Measurements from ENCODE around the gene RPL10A. TPM values are rescaled to one million over a fixed set of nuclear protein-coding genes. Genes with fewer than 3 reads are reported as not detected.

Gene RPL10A
- total and polyA plus RNA-seq, 2 of the 8 experiments (the other 6 are each of a cell fraction or from before 2014, with no cell fraction given), result 1,893 to 2,948 TPM

DNA sequence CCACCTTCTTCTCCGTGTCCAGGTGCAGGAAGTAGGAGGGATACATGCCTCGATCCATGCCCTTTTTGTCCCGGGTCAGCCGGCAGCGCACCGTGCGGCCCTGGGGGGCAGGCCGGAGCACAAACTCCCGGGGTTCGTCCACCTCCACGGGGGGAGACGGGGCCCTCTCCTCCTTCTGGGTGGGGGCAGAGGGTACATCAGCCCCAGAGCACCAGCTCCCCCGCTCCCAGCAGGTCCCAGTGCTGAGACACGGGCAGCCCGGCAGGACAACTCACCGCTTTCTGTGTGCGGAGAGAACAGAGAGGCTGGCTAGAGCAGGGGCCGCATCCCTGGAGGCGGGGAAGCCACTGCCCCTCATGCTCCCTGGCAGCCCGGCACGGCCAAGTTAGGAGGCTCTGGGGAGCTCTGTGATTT is 37.8 kb downstream of the RPL10A start:
- no peak overlapping the region for H3K4ac ChIP-seq (replicated peaks; ENCODE audit: insufficient read length, low read depth, low read length)
- H4K8ac ChIP-seq (ENCODE audit: extremely low read depth, insufficient read depth, low read length), result no peak overlapping the region; the same call in 1 of the 2 replicates
- FAIRE-seq (no peak), DNase-seq (ENCODE audit: low read depth in 1 of 2, low spot score in 2 of 2) (no peak)
- WGBS, 2 experiments (ENCODE audit: extremely low coverage in 1 of 2, insufficient coverage in 1 of 2, insufficient read length in 1 of 2, insufficient replicate concordance in 2 of 2, low coverage in 1 of 2, low lambda C conversion rate in 2 of 2, missing lambda C conversion rate in 1 of 2), result 56% methylated on average over 16 of the region's 21 CpGs; no CpG with 5 or more reads in 1 of the 2 experiments
- no peaks in the 10 kb centered on the region for H3K36me3 ChIP-seq (ENCODE audit: control insufficient read depth in 2 of 4, insufficient read depth in 4 of 4, low read length in 3 of 4)
- peaks cover 0 to 10% (median 4%) of the 10 kb centered on the region in 4 experiments; a peak in 5 of 7 replicates for H3K27me3 ChIP-seq (replicated peaks in 1 of 4; ENCODE audit: control insufficient read depth in 3 of 4, extremely low read depth in 1 of 4, insufficient read depth in 3 of 4, low read length in 3 of 4)
- H3K9me3 ChIP-seq (ENCODE audit: insufficient read depth in 2 of 2, low read depth in 1 of 2, low read length in 1 of 2), result no peaks in the 10 kb centered on the region
- H3K18ac ChIP-seq (ENCODE audit: extremely low read depth, low read length), result peak overlapping the region; percentile 26
- H4K5ac ChIP-seq (ENCODE audit: insufficient read length, low read depth, low read length), result no peak overlapping the region
- no peak overlapping the region for H2AK5ac ChIP-seq (ENCODE audit: low read depth, low read length)
- no peaks in the 10 kb centered on the region for H3K79me2 ChIP-seq (ENCODE audit: control insufficient read depth in 1 of 2, insufficient read depth in 2 of 2, low read length in 2 of 2)
- H2BK120ac ChIP-seq (replicated peaks; ENCODE audit: low read depth, low read length), result no peak overlapping the region
- H2BK12ac ChIP-seq (ENCODE audit: low read depth, low read length), result 0 out of 2 replicates have a peak overlapping the region, but pooled peaks have one; percentile 60
- no peak overlapping the region for H3K27ac ChIP-seq (ENCODE audit: low read depth, low read length)
- peak overlapping the region; percentile 12; the same call in 1 of the 2 replicates for H2BK15ac ChIP-seq (ENCODE audit: low read length)
- peaks cover 4 to 23% (median 12%) of the 10 kb centered on the region in 4 experiments for H3K4me1 ChIP-seq (replicated peaks in 1 of 4; ENCODE audit: control insufficient read depth in 3 of 4, insufficient read depth in 4 of 4, low read length in 3 of 4)
- H4K91ac ChIP-seq (replicated peaks; ENCODE audit: insufficient read length, low read length), result no peak overlapping the region
- POLR2A ChIA-PET (ENCODE audit: partially characterized antibody), result interaction anchor here (0.8 to 37.6 kb wide), 3 partner anchors 9 to 47 kb away, joined by 3 to 1319 read pairs (median 54); partner anchors contain the start of genes RPL10A and TEAD3
- no peaks in the 10 kb centered on the region for H4K20me1 ChIP-seq (replicated peaks in 1 of 2; ENCODE audit: control insufficient read depth in 1 of 2, insufficient read depth in 2 of 2, low read length in 2 of 2)
- H3K23ac ChIP-seq (ENCODE audit: insufficient read length), result no peak overlapping the region
- H3K4me3 ChIP-seq (ENCODE audit: extremely low read depth in 1 of 4, insufficient read depth in 2 of 4, low read depth in 3 of 4, low read length in 4 of 4), result peak overlapping the region in 1 of 4 experiments; percentile 32; a peak in 1 of 8 replicates
- no peak overlapping the region for H2BK20ac ChIP-seq (ENCODE audit: low read length)
- peak overlapping the region in 1 of 2 experiments; percentile 52; a peak in 3 of 4 replicates for H3K4me2 ChIP-seq (ENCODE audit: insufficient read depth in 1 of 2, low read depth in 2 of 2, low read length in 2 of 2)
- no peak overlapping the region for H2AFZ ChIP-seq (ENCODE audit: low read length)
- H2BK5ac ChIP-seq (ENCODE audit: low read depth, low read length), result no peak overlapping the region
- H3K79me1 ChIP-seq (ENCODE audit: low read depth, low read length), result no peaks in the 10 kb centered on the region
- CTCF ChIA-PET (ENCODE audit: partially characterized antibody), result interaction anchor here (1.1 to 6.6 kb wide), 5 partner anchors 10 to 47 kb away, joined by 3 to 45 read pairs (median 6); partner anchors contain the start of gene TEAD3
- TF ChIP-seq BRCA1 (IDR thresholded peaks at IDR 0.05; ENCODE audit: low read depth, low read length), result no peak
- no peak for TF ChIP-seq EZH2 (IDR thresholded peaks at IDR 0.05; ENCODE audit: low read depth, low read length, severe bottlenecking)
- no peak for TF ChIP-seq SP4 (IDR thresholded peaks at IDR 0.05; ENCODE audit: low read length)
- no peak for TF ChIP-seq JUND (IDR thresholded peaks at IDR 0.05; ENCODE audit: low read length)
- no peak for TF ChIP-seq TBP (IDR thresholded peaks at IDR 0.05; ENCODE audit: low read depth, low read length)
- TF ChIP-seq FOSL1 (IDR thresholded peaks at IDR 0.05; ENCODE audit: insufficient read depth, low read depth, low read length), result no peak
- no peak for TF ChIP-seq ASH2L (IDR thresholded peaks at IDR 0.05; ENCODE audit: low read length)
- TF ChIP-seq, protein P1, sequence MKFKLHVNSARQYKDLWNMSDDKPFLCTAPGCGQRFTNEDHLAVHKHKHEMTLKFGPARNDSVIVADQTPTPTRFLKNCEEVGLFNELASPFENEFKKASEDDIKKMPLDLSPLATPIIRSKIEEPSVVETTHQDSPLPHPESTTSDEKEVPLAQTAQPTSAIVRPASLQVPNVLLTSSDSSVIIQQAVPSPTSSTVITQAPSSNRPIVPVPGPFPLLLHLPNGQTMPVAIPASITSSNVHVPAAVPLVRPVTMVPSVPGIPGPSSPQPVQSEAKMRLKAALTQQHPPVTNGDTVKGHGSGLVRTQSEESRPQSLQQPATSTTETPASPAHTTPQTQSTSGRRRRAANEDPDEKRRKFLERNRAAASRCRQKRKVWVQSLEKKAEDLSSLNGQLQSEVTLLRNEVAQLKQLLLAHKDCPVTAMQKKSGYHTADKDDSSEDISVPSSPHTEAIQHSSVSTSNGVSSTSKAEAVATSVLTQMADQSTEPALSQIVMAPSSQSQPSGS (IDR thresholded peaks at IDR 0.05; ENCODE audit: low read length), result no peak
- no peak for TF ChIP-seq CTBP2 (IDR thresholded peaks at IDR 0.05; ENCODE audit: borderline replicate concordance, insufficient read depth, insufficient read length, low read length)
- no peak overlapping the region for H3K14ac ChIP-seq (ENCODE audit: insufficient read length)
- no peaks in the 10 kb centered on the region; the same call in 1 of the 2 replicates for H3K23me2 ChIP-seq (ENCODE audit: low read depth, low read length)
- H3K56ac ChIP-seq (replicated peaks; ENCODE audit: insufficient read length, low read depth, low read length), result no peak overlapping the region
- no peak overlapping the region for H3K9ac ChIP-seq (replicated peaks in 1 of 4; ENCODE audit: extremely low read depth in 1 of 4, low read depth in 3 of 4, low read length in 3 of 4)

Measured in H1 (cell line).